DMS 273 treated with DMSO at 0.1 percent for 48 hours (cell line): ENCODE data around the gene CD3D.

Experiments used
- DNase-seq: peaks from one replicate; lab custom pipeline; 2025; lab: John Stamatoyannopoulos, UW

Gene CD3D

GRCh38 chr11:118301600-118302195, 40.8 kb downstream of the CD3D start:
- no peak for DNase-seq

- no peak for DNase-seq
Observed at GRCh38 chr11:118295815-118296454, 46.6 kb downstream of the CD3D start.

GRCh38 chr11:118295199-118295598, 47.3 kb downstream of the CD3D start:
- no peak for DNase-seq

GRCh38 chr11:118294053-118294452, 48.5 kb downstream of the CD3D start:
- DNase-seq, result no peak

GRCh38 chr11:118291477-118292135, 50.9 kb downstream of the CD3D start:
- no peak for DNase-seq

GRCh38 chr11:118290923-118291322, 51.6 kb downstream of the CD3D start:
- no peak for DNase-seq

GRCh38 chr11:118289401-118289800, 53.1 kb downstream of the CD3D start:
- DNase-seq, result no peak
